ENCODE results near the gene UGGT1.

UGGT1 gene

DNA sequence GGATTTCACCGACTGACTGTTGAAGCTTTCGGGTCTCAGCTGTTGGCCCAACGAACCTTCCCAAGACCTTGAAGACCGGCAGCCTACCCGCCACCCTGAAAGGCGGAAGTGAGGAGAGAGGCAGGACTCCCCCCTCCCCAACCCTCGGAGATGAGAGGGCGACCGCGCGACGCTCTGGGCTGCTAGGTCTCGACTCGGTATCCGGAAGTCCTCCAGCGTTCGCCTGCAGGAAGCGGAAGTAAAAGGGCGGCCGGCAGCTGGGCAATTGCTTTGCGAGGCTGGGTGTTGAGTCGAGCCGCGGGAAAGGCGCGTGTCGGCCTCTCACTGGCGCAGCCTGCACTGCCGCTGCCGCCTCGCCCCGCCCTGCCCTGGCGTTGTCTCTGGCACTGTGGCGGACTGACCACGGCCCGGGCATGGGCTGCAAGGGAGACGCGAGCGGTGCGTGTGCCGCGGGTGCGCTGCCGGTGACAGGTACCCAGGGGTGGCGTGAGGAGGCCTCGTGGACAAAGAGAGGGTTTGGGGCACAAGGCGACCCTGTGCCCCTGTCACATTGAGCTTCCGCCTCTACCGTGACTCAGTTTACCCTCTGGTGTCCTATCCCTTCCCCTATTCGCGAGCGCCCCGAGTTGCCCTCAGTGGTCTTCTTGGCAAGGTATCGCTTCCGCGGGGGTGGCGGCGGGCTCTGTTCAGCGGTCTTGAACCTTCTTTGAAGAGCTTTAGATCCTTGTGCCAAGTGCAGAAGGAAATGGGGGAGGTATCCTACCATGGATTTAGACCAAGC is at the start of gene UGGT1:
TSS of gene UGGT1 (plus strand) at position 256 of the 781 bp plus-strand sequence. CDS start at position 414, 158 bp downstream.
- peak; percentile 97 for DNase-seq (ENCODE audit: low spot score)

DNA sequence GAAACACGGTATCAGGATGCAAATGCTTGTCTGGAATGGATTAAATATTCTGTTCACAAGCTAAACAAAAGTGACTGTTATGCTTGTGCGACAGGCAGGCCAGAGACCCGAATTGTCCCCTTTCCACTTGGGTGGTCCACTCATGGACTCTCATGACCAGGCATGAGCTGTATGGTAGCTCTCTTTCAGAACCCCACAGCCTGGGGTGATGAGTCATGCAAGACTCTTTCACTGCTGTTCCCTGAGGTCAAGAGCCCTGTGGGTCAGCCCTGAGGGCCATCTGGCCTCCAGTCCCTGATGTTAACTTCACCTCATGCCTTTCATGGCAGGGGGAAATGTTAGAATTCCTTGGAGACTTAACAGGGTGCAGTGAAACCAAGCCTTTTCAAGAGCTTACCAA is 49.4 kb upstream of the UGGT1 start:
- DNase-seq (ENCODE audit: low spot score) = no peak

GRCh38 chr2:128043041-128043440 is 48.0 kb upstream of the UGGT1 start:
- DNase-seq (ENCODE audit: low spot score) = no peak

DNA sequence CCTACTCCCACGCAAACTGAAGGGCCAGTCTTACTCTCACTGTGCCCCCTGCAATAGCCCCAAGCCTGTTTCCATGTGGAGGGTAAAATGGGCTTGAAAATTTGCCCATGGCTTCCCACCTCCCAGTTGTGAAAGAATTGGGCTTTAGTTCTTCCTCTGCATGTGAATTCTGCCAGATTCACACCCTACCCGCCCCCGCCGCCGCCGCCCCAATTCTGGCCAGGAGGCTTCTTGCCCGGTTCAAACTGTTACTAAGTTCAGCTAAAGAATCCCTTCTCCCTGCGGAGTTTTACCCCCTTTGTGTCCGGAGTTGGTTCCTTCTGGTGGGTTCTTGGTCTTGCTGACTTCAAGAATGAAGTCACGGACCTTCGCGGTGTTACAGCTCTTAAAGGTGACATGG is 37.7 kb upstream of the UGGT1 start:
- DNase-seq (ENCODE audit: low spot score) = no peak

- no peak for DNase-seq (ENCODE audit: low spot score)
These were observed 36.7 kb upstream of the UGGT1 start for GRCh38 chr2:128054104-128054885.

DNA sequence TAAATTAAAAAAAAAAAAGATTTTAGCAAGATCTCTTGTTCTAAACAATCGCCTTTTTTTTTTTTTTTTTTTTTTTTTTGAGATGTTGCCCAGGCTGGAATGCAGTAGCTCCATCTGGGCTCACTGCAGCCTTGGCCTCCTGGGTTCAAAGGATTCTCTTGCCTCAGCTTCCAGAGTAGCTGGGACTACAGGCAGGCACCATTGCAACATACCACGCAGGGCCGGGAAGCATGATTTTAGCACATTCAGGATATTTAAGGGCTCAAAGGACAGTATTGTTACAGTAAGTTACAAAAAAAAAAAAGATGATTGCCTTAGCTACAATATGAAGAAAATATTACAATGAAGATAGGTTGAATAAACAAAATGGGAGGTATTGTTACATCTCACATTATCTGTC is 33.7 kb upstream of the UGGT1 start:
- DNase-seq (ENCODE audit: low spot score) = no peak

GRCh38 chr2:128058114-128058513 is 32.9 kb upstream of the UGGT1 start:
- DNase-seq (ENCODE audit: low spot score) = no peak

GRCh38 chr2:128062571-128062970 is 28.4 kb upstream of the UGGT1 start:
- DNase-seq (ENCODE audit: low spot score) = no peak

- DNase-seq (ENCODE audit: low spot score) = no peak
These were observed 26.6 kb upstream of the UGGT1 start for GRCh38 chr2:128064353-128064752.

DNA sequence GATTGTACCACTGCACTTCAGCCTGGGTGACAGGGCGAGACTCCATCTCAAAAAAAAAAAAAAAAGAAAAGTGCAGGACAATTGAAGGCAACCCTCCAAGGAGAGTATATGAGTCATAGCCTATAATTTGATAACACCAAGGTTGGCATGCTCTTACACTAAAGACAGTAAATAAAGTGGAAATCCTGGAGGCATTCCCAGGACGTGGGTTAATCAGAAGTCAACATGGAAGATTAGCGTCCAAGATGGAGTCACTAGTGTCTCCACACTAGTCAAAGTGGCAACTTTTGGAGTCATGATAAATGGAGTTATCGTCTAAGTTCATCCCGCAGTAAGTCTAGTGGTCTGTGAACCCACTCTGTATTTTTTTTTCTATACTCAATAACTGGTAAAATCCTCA is 21.2 kb upstream of the UGGT1 start:
- no peak for DNase-seq (ENCODE audit: low spot score)

DNA sequence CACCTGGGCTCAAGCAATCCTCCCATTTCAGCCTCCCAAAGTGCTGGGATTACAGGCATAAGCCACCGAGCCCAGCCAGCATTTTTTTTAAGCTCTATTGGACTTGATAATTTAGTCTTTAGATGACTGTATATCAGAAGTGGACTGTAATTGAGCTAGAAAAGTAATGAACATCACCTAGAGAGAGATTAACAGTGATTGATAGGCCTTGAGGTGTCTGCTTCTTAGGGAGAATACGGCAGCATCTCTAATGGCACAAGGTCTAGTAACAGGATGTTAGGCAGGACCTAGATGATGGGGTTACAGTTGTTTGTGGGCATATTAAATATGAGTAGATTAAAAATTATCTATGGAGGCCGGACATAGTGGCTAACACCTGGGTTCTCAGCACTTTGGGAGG is 17.7 kb upstream of the UGGT1 start:
- DNase-seq (ENCODE audit: low spot score) = no peak

GRCh38 chr2:128076461-128077106 is 14.4 kb upstream of the UGGT1 start:
- DNase-seq (ENCODE audit: low spot score) = no peak

DNA sequence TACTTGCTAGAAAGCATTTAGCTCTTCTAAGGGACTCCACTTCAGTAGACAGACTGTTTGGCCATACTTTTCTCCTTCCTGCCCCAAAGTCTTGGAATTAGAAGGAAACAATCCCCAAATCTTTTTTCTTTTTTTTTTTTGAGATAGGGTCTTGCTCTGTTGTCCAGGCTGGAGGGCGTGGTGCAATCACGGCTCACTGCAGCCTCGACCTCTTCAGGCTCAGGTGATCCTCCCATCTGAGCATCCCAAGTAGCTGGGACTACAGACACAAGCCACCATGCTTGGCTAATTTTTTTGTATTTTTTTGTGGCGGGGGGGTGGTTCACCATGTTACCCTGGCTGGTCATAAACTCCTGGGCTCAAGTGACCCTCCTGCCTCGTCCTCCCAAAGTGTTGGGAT is 6.2 kb upstream of the UGGT1 start:
- no peak for DNase-seq (ENCODE audit: low spot score)

GRCh38 chr2:128086244-128086643 is 4.8 kb upstream of the UGGT1 start:
- no peak for DNase-seq (ENCODE audit: low spot score)

GRCh38 chr2:128090575-128090944 is 440 bp upstream of the UGGT1 start:
- DNase-seq (ENCODE audit: low spot score) = no peak

- peak; percentile 38 for DNase-seq (ENCODE audit: low spot score)
These were observed 703 bp downstream of the UGGT1 start for GRCh38 chr2:128091726-128092080.

GRCh38 chr2:128092656-128093055 is 1.7 kb downstream of the UGGT1 start:
- DNase-seq (ENCODE audit: low spot score) = no peak

DNA sequence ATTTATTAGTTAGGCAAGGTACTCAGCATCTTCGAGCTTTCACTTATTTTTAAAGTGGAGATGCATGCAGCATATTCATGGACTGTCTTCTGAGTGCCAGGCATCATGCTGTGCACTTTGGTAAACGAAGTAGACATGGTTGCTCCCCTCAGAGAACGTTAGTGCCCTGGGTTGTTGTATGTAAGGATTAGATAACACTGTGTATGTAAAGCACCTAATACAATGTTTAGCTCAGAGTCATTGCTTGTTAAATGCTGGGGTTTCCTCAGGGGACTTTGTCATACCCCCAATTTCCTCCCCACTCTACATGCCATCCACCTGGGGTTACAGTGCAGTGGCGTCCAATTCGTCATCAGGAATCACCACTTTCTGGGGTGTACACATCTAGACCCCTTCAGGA is 2.8 kb downstream of the UGGT1 start:
- DNase-seq (ENCODE audit: low spot score) = no peak

- DNase-seq (ENCODE audit: low spot score) = no peak
These were observed 4.2 kb downstream of the UGGT1 start for GRCh38 chr2:128095201-128095600.

GRCh38 chr2:128103407-128103806 is 12.4 kb downstream of the UGGT1 start:
- DNase-seq (ENCODE audit: low spot score) = no peak

DNA sequence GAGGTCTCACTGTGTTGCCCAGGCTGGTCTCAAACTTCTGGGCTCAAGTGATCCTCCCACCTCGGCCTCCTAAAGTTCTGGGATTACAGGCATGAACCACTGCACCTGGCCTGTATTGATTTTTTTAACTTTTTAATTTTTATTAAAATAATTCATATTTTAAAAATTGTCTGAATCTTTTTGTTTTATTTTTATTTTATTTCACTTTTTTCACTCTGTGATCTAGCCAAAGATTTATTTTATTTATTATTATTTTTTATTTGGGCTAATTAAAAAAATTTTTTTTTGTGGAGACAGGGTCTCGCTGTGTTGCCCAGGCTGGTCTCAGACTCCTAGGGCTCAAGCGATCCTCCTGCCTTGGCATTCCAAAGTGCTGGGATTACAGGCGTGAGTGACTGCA is 14.1 kb downstream of the UGGT1 start:
- DNase-seq (ENCODE audit: low spot score) = no peak

GRCh38 chr2:128108166-128108565 is 17.2 kb downstream of the UGGT1 start:
- DNase-seq (ENCODE audit: low spot score) = no peak

DNA sequence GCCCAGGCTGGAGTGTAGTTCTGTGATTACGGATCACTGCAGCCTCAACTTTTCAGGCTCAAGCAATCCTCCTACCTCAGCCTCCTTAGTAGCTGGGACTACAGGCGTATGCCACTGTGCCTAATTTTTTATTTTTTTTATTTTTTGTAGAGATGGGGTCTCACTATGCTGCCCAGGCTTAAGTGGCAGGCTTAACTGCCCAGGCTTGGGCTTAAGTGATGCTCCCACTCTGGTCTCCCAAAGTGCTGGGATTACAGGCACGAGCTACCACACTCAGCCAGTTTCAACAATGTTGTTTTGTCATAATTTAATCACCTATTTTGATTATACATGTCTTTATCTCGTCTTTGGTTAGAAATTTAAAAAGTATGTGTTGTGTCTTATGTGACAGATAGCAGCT is 18.2 kb downstream of the UGGT1 start:
- no peak for DNase-seq (ENCODE audit: low spot score)

Measured in RKO (cell line).